ENCODE data around the gene MYBBP1A.
A peak's percentile ranks its signal among the peaks of the same experiment; 100 is the strongest.

MYBBP1A gene

GRCh38 chr17:4525691-4526397 lies 29.3 kb downstream of the MYBBP1A start:
- no peak overlapping the region for H3K27ac ChIP-seq (ENCODE audit: low read length)
- H3K27me3 ChIP-seq (ENCODE audit: control insufficient read depth in 1 of 2, insufficient read depth in 2 of 2, low read length in 2 of 2): no peaks in the 10 kb centered on the region
- H3K9me3 ChIP-seq (ENCODE audit: control insufficient read depth in 2 of 2, low read length in 2 of 2): no peaks in the 10 kb centered on the region
- H3K36me3 ChIP-seq (ENCODE audit: control insufficient read depth in 2 of 2, insufficient read depth in 2 of 2, low read length in 2 of 2): no peaks in the 10 kb centered on the region
- H3K4me3 ChIP-seq (ENCODE audit: low read length in 2 of 2): no peak overlapping the region
- peaks cover 3% of the 10 kb centered on the region for H3K4me1 ChIP-seq (ENCODE audit: control insufficient read depth, insufficient read depth, low read length)
- H3K9ac ChIP-seq (ENCODE audit: low read length in 2 of 2): no peak overlapping the region

GRCh38 chr17:4523946-4524345 lies 31.2 kb downstream of the MYBBP1A start:
- Histone ChIP-seq H3K36me3 (ENCODE audit: control insufficient read depth in 2 of 2, insufficient read depth in 2 of 2, low read length in 2 of 2) (no peaks in the 10 kb centered on the region), H3K4me3 (ENCODE audit: low read length in 2 of 2) (no peak overlapping the region), H3K9me3 (ENCODE audit: control insufficient read depth in 2 of 2, low read length in 2 of 2) (no peaks in the 10 kb centered on the region), H3K9ac (ENCODE audit: low read length in 2 of 2) (no peak overlapping the region), H3K4me1 (ENCODE audit: control insufficient read depth, insufficient read depth, low read length) (peaks cover 7% of the 10 kb centered on the region), H3K27ac (ENCODE audit: low read length) (no peak overlapping the region), H3K27me3 (ENCODE audit: control insufficient read depth in 1 of 2, insufficient read depth in 2 of 2, low read length in 2 of 2) (no peaks in the 10 kb centered on the region)

- Histone ChIP-seq H3K9me3 (ENCODE audit: control insufficient read depth in 2 of 2, low read length in 2 of 2) (no peaks in the 10 kb centered on the region), H3K4me3 (ENCODE audit: low read length in 2 of 2) (no peak overlapping the region), H3K27ac (ENCODE audit: low read length) (no peak overlapping the region), H3K4me1 (ENCODE audit: control insufficient read depth, insufficient read depth, low read length) (peaks cover 7% of the 10 kb centered on the region), H3K36me3 (ENCODE audit: control insufficient read depth in 2 of 2, insufficient read depth in 2 of 2, low read length in 2 of 2) (no peaks in the 10 kb centered on the region), H3K27me3 (ENCODE audit: control insufficient read depth in 1 of 2, insufficient read depth in 2 of 2, low read length in 2 of 2) (no peaks in the 10 kb centered on the region), H3K9ac (ENCODE audit: low read length in 2 of 2) (no peak overlapping the region)
Measured at GRCh38 chr17:4522661-4523060, 32.5 kb downstream of the MYBBP1A start.

GRCh38 chr17:4520894-4521600 lies 34.1 kb downstream of the MYBBP1A start:
- Histone ChIP-seq H3K27me3 (ENCODE audit: control insufficient read depth in 1 of 2, insufficient read depth in 2 of 2, low read length in 2 of 2) (no peaks in the 10 kb centered on the region), H3K4me3 (ENCODE audit: low read length in 2 of 2) (no peak overlapping the region), H3K27ac (ENCODE audit: low read length) (no peak overlapping the region), H3K36me3 (ENCODE audit: control insufficient read depth in 2 of 2, insufficient read depth in 2 of 2, low read length in 2 of 2) (no peaks in the 10 kb centered on the region), H3K9ac (ENCODE audit: low read length in 2 of 2) (no peak overlapping the region), H3K4me1 (ENCODE audit: control insufficient read depth, insufficient read depth, low read length) (peaks cover 6% of the 10 kb centered on the region), H3K9me3 (ENCODE audit: control insufficient read depth in 2 of 2, low read length in 2 of 2) (no peaks in the 10 kb centered on the region)

- Histone ChIP-seq H3K9ac (ENCODE audit: low read length in 2 of 2) (no peak overlapping the region), H3K36me3 (ENCODE audit: control insufficient read depth in 2 of 2, insufficient read depth in 2 of 2, low read length in 2 of 2) (no peaks in the 10 kb centered on the region), H3K9me3 (ENCODE audit: control insufficient read depth in 2 of 2, low read length in 2 of 2) (no peaks in the 10 kb centered on the region), H3K4me3 (ENCODE audit: low read length in 2 of 2) (no peak overlapping the region), H3K4me1 (ENCODE audit: control insufficient read depth, insufficient read depth, low read length) (peaks cover 6% of the 10 kb centered on the region), H3K27ac (ENCODE audit: low read length) (peak overlapping the region; percentile 62), H3K27me3 (ENCODE audit: control insufficient read depth in 1 of 2, insufficient read depth in 2 of 2, low read length in 2 of 2) (no peaks in the 10 kb centered on the region)
Measured at GRCh38 chr17:4520060-4520893, 34.9 kb downstream of the MYBBP1A start.

GRCh38 chr17:4519361-4519788 lies 35.8 kb downstream of the MYBBP1A start:
- Histone ChIP-seq H3K27ac (ENCODE audit: low read length) (peak overlapping the region; percentile 62), H3K9me3 (ENCODE audit: control insufficient read depth in 2 of 2, low read length in 2 of 2) (no peaks in the 10 kb centered on the region), H3K9ac (ENCODE audit: low read length in 2 of 2) (no peak overlapping the region), H3K27me3 (ENCODE audit: control insufficient read depth in 1 of 2, insufficient read depth in 2 of 2, low read length in 2 of 2) (no peaks in the 10 kb centered on the region), H3K4me3 (ENCODE audit: low read length in 2 of 2) (no peak overlapping the region), H3K36me3 (ENCODE audit: control insufficient read depth in 2 of 2, insufficient read depth in 2 of 2, low read length in 2 of 2) (no peaks in the 10 kb centered on the region), H3K4me1 (ENCODE audit: control insufficient read depth, insufficient read depth, low read length) (peaks cover 6% of the 10 kb centered on the region)

- Histone ChIP-seq H3K4me3 (ENCODE audit: low read length in 2 of 2) (no peak overlapping the region), H3K4me1 (ENCODE audit: control insufficient read depth, insufficient read depth, low read length) (peaks cover 6% of the 10 kb centered on the region), H3K27ac (ENCODE audit: low read length) (peak overlapping the region; percentile 62), H3K9me3 (ENCODE audit: control insufficient read depth in 2 of 2, low read length in 2 of 2) (no peaks in the 10 kb centered on the region), H3K9ac (ENCODE audit: low read length in 2 of 2) (no peak overlapping the region), H3K27me3 (ENCODE audit: control insufficient read depth in 1 of 2, insufficient read depth in 2 of 2, low read length in 2 of 2) (no peaks in the 10 kb centered on the region), H3K36me3 (ENCODE audit: control insufficient read depth in 2 of 2, insufficient read depth in 2 of 2, low read length in 2 of 2) (no peaks in the 10 kb centered on the region)
Measured at GRCh38 chr17:4518901-4519300, 36.3 kb downstream of the MYBBP1A start.

- Histone ChIP-seq H3K27ac (ENCODE audit: low read length) (no peak overlapping the region), H3K4me1 (ENCODE audit: control insufficient read depth, insufficient read depth, low read length) (peaks cover 6% of the 10 kb centered on the region), H3K27me3 (ENCODE audit: control insufficient read depth in 1 of 2, insufficient read depth in 2 of 2, low read length in 2 of 2) (no peaks in the 10 kb centered on the region)
Measured at GRCh38 chr17:4516735-4517134, 38.4 kb downstream of the MYBBP1A start.

GRCh38 chr17:4515501-4515900 lies 39.7 kb downstream of the MYBBP1A start:
- Histone ChIP-seq H3K36me3 (ENCODE audit: control insufficient read depth in 2 of 2, insufficient read depth in 2 of 2, low read length in 2 of 2) (no peaks in the 10 kb centered on the region), H3K9ac (ENCODE audit: low read length in 2 of 2) (no peak overlapping the region), H3K27ac (ENCODE audit: low read length) (no peak overlapping the region), H3K4me3 (ENCODE audit: low read length in 2 of 2) (no peak overlapping the region), H3K27me3 (ENCODE audit: control insufficient read depth in 1 of 2, insufficient read depth in 2 of 2, low read length in 2 of 2) (peaks cover 0 to 2% of the 10 kb centered on the region in 2 donors), H3K9me3 (ENCODE audit: control insufficient read depth in 2 of 2, low read length in 2 of 2) (no peaks in the 10 kb centered on the region), H3K4me1 (ENCODE audit: control insufficient read depth, insufficient read depth, low read length) (peaks cover 8% of the 10 kb centered on the region)

More at GRCh38 chr17:4516735-4517134, 38.4 kb downstream of the MYBBP1A start:
- Histone ChIP-seq H3K4me3 (ENCODE audit: low read length in 2 of 2) (no peak overlapping the region), H3K9ac (ENCODE audit: low read length in 2 of 2) (no peak overlapping the region), H3K9me3 (ENCODE audit: control insufficient read depth in 2 of 2, low read length in 2 of 2) (no peaks in the 10 kb centered on the region), H3K36me3 (ENCODE audit: control insufficient read depth in 2 of 2, insufficient read depth in 2 of 2, low read length in 2 of 2) (no peaks in the 10 kb centered on the region)

- H3K4me3 ChIP-seq (ENCODE audit: low read length in 2 of 2): no peak overlapping the region
- H3K36me3 ChIP-seq (ENCODE audit: control insufficient read depth in 2 of 2, insufficient read depth in 2 of 2, low read length in 2 of 2): no peaks in the 10 kb centered on the region
- H3K27ac ChIP-seq (ENCODE audit: low read length): no peak overlapping the region
- H3K27me3 ChIP-seq (ENCODE audit: control insufficient read depth in 1 of 2, insufficient read depth in 2 of 2, low read length in 2 of 2): peaks cover 0 to 2% of the 10 kb centered on the region in 2 donors
- no peaks in the 10 kb centered on the region for H3K9me3 ChIP-seq (ENCODE audit: control insufficient read depth in 2 of 2, low read length in 2 of 2)
- peaks cover 11% of the 10 kb centered on the region for H3K4me1 ChIP-seq (ENCODE audit: control insufficient read depth, insufficient read depth, low read length)
- H3K9ac ChIP-seq (ENCODE audit: low read length in 2 of 2): no peak overlapping the region
Measured at GRCh38 chr17:4514779-4515178, 40.4 kb downstream of the MYBBP1A start.

Data from stomach smooth muscle (tissue), 2 donors.